ENCODE measurements around the gene IFT27. TPM values are rescaled to one million over a fixed set of nuclear protein-coding genes. Genes with fewer than 3 reads are reported as not detected.

IFT27 gene
- total RNA-seq, 1 experiment from 2014 or later = 22.6 TPM

- no peak overlapping the region for H3K4me3 ChIP-seq
- no peak for DNase-seq (ENCODE audit: low read depth in 1 of 2, low spot score in 2 of 2)
- no peaks in the 10 kb centered on the region for H3K4me1 ChIP-seq (replicated peaks)
- H3K9me3 ChIP-seq (replicated peaks) = no peaks in the 10 kb centered on the region
- no peaks in the 10 kb centered on the region for H3K27me3 ChIP-seq (replicated peaks)
- no peaks in the 10 kb centered on the region; the same call in 1 of the 2 replicates for H3K36me3 ChIP-seq
- H3K27ac ChIP-seq = no peak overlapping the region
Observed at GRCh38 chr22:36765943-36766450, 9.9 kb downstream of the IFT27 start.

DNA sequence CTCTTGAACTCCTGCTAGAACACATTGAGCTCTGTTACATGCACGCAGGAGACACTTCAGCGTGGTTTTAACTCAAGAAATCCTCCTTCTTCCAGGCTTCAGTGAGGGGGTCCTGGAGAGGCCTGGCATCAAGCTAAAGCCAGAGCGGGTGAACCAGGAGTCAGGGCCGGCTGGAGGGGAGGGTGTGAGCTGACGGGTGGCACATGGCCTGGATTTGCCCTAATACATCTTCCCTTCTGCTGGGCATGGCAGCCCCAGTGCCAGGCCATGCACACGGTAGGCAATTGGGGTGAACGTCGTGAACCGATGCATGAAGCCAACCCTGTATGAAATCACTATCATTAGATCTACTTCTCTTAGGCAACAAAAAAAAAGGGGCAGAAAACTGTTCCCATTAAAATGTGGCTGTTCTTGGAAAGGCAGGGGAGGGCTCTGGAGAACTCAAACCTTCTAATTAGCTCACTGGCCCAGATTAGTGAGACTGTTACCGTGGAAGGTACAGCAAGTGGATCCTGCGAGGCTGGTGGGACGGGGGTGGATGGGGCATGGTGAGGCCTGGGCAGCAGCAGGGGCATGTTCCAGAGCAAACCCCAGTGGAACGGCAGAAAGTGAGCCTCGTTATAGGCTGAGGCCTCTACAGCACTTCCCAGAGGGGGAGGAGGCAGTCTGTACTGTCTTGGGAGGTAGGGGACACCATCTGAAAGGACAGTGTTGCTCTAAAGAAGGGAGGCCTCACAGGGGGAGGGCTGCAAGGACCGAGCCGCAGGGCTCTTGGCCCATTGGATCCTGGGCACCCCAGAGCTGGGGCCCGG is 10.6 kb downstream of the IFT27 start:
- H3K4me1 ChIP-seq (replicated peaks) = no peaks in the 10 kb centered on the region
- H3K4me3 ChIP-seq = no peak overlapping the region
- H3K36me3 ChIP-seq = no peaks in the 10 kb centered on the region; the same call in 1 of the 2 replicates
- no peak overlapping the region for H3K27ac ChIP-seq
- H3K9me3 ChIP-seq (replicated peaks) = no peaks in the 10 kb centered on the region
- DNase-seq (ENCODE audit: low read depth in 1 of 2, low spot score in 2 of 2) = no peak
- H3K27me3 ChIP-seq (replicated peaks) = no peaks in the 10 kb centered on the region

DNA sequence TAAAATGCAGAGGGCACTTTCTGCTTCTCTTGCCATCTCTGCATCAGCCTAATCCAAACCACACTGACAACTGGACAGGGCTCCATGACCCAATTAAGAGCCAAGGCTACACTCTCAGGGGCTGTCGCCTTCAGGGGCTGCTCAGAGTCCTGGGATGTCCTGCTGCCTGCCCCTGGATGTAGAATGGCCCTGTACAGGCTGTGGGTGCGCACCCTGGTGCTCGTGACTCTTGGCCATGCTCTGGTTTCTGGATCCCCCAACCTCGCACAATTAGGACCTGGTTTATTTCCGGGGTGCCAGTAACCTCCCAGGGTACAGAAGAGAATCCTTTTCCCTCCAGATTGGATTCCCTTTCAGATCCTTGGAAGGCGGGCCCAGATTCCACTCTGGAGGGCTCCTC is 11.3 kb downstream of the IFT27 start:
- H3K27ac ChIP-seq = no peak overlapping the region
- no peaks in the 10 kb centered on the region for H3K9me3 ChIP-seq (replicated peaks)
- H3K4me1 ChIP-seq (replicated peaks) = no peaks in the 10 kb centered on the region
- H3K27me3 ChIP-seq (replicated peaks) = no peaks in the 10 kb centered on the region
- no peak overlapping the region for H3K4me3 ChIP-seq
- no peaks in the 10 kb centered on the region; the same call in 1 of the 2 replicates for H3K36me3 ChIP-seq
- no peak for DNase-seq (ENCODE audit: low read depth in 1 of 2, low spot score in 2 of 2)

DNA sequence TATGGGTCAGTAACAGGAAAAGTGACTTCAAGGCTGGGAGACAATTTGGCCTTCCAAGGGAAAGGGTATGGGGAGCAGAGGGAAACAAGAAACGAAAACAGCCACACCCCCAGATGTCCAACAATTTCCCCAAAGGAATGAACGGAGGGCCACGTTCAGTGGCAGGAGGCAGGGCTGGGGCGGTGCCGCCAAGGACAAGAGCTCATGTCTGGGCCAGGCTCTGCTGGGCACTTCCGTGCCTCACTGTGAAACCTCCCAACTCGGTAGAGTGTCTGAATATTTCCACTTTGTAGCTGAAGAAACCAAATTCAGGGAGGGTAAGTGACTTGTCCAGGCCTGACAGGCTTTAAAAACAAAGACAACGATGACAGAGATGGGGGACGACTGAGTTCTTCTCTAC is 11.9 kb downstream of the IFT27 start:
- Histone ChIP-seq H3K27ac (no peak overlapping the region), H3K4me1 (replicated peaks) (no peaks in the 10 kb centered on the region), H3K36me3 (no peaks in the 10 kb centered on the region; the same call in 1 of the 2 replicates), H3K27me3 (replicated peaks) (no peaks in the 10 kb centered on the region), H3K4me3 (no peak overlapping the region), H3K9me3 (replicated peaks) (no peaks in the 10 kb centered on the region)
- DNase-seq (ENCODE audit: low read depth in 1 of 2, low spot score in 2 of 2) = no peak

GRCh38 chr22:36763576-36763975 is 12.3 kb downstream of the IFT27 start:
- no peak overlapping the region for H3K27ac ChIP-seq

GRCh38 chr22:36762687-36763260 is 13.1 kb downstream of the IFT27 start:
- no peaks in the 10 kb centered on the region for H3K4me1 ChIP-seq (replicated peaks)
- H3K27ac ChIP-seq = no peak overlapping the region
- H3K27me3 ChIP-seq (replicated peaks) = no peaks in the 10 kb centered on the region
- H3K9me3 ChIP-seq (replicated peaks) = no peaks in the 10 kb centered on the region
- H3K36me3 ChIP-seq = no peaks in the 10 kb centered on the region; the same call in 1 of the 2 replicates
- H3K4me3 ChIP-seq = no peak overlapping the region
- no peak for DNase-seq (ENCODE audit: low read depth in 1 of 2, low spot score in 2 of 2)

More at GRCh38 chr22:36763576-36763975, 12.3 kb downstream of the IFT27 start:
- Histone ChIP-seq H3K4me1 (replicated peaks) (no peaks in the 10 kb centered on the region), H3K9me3 (replicated peaks) (no peaks in the 10 kb centered on the region), H3K27me3 (replicated peaks) (no peaks in the 10 kb centered on the region), H3K36me3 (no peaks in the 10 kb centered on the region; the same call in 1 of the 2 replicates), H3K4me3 (no peak overlapping the region)
- no peak for DNase-seq (ENCODE audit: low read depth in 1 of 2, low spot score in 2 of 2)

DNA sequence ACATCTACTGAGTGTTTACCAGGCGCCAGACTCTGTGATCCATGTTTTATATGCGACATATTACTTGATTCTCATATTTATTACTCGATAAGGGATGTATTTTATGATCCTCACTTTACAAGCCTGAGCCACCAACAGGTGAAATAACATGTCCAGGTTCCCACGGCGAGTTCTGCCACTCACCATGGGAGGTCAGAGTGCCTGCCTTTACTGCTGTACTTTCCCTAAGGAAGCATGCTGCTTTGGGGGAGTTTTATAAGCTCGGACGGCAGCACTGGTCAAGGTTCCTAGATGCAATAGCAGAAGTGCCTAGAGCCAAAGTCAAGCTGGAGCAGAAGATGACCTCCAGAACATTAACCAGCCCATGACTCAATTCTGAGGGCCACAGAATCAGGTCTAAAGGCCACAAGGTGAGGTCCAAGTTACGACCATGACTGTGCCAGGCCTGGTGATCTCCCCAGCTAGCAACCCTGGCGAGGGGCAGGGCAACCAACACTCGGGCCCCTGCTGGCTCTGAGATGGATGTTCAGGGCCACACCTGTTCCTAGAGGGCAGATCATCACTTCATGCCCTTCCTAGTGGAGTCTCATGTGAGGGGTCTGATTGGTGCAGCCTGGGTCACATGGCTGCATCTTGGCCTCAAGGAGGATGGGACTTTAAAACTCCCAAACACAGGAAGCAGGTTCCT is 14.2 kb downstream of the IFT27 start:
- 0 out of 2 replicates have a peak, but pooled peaks cover 4% of the 10 kb centered on the region for H3K27me3 ChIP-seq (replicated peaks)
- H3K9me3 ChIP-seq (replicated peaks) = no peaks in the 10 kb centered on the region
- no peaks in the 10 kb centered on the region for H3K4me1 ChIP-seq (replicated peaks)
- no peak overlapping the region for H3K27ac ChIP-seq
- H3K36me3 ChIP-seq = no peaks in the 10 kb centered on the region; the same call in 1 of the 2 replicates
- no peak overlapping the region for H3K4me3 ChIP-seq
- no peak for DNase-seq (ENCODE audit: low read depth in 1 of 2, low spot score in 2 of 2)

DNA sequence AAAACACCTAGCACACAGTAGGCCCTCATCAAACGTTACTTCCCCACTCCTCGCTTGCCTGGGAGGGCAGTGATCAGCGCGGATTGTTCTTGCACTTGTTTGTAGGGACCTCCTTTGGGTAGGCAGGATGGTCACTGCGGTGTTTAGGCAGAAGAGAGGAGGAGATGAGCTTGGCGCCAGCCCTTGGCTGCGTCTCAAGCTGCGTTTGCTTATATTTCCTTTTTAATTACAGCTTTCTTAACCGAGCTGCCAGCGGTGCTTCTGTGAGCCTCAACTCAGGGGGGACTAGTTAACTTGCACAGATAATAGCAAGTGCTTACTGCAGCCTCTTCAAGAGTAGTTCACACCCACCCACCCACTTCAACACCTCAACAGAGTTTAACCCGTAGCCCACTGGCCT is 15.1 kb downstream of the IFT27 start:
- DNase-seq (ENCODE audit: low read depth in 1 of 2, low spot score in 2 of 2) = no peak
- H3K36me3 ChIP-seq = no peaks in the 10 kb centered on the region; the same call in 1 of the 2 replicates
- no peaks in the 10 kb centered on the region for H3K9me3 ChIP-seq (replicated peaks)
- H3K4me3 ChIP-seq = no peak overlapping the region
- 0 out of 2 replicates have a peak, but pooled peaks cover 4% of the 10 kb centered on the region for H3K27me3 ChIP-seq (replicated peaks)
- H3K4me1 ChIP-seq (replicated peaks) = no peaks in the 10 kb centered on the region
- no peak overlapping the region for H3K27ac ChIP-seq

DNA sequence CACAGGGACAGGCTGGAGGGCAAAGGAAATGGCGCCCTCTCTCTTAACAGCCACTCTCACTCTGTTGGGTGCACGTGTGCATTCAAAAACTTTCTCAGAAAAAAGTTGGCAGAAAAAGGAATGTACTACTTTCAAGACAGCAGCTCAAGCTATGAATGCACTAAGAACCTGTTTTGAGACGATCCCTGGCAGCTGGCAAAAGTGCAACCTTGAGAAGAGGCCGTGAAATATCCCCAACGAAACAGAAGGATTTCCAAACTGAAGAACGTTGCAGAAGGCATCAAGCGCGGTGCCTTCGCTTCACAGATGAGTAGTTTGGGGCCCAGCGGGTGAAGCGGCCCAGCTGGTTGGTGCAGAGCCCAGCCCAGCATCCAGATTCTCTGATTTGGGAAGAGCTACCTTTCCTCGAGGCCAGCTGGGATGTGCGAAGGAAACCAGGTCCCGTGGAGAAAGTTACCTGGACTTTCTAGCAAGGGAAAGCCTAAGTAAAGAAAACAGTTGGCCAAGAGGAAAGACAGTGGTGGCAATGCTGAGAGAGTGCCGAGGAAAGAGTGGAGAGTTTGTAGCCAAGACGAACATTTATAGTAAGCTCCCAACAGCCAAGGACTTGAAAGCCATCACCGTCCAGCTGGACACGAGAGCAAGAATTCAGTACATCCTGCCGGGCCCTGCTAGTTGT is 16.3 kb downstream of the IFT27 start:
- no peak for DNase-seq (ENCODE audit: low read depth in 1 of 2, low spot score in 2 of 2)
- Histone ChIP-seq H3K9me3 (replicated peaks) (no peaks in the 10 kb centered on the region), H3K27ac (no peak overlapping the region), H3K4me1 (replicated peaks) (no peaks in the 10 kb centered on the region), H3K36me3 (no peaks in the 10 kb centered on the region; the same call in 1 of the 2 replicates), H3K4me3 (no peak overlapping the region), H3K27me3 (replicated peaks) (peaks cover 6% of the 10 kb centered on the region; the same call in 1 of the 2 replicates)

DNA sequence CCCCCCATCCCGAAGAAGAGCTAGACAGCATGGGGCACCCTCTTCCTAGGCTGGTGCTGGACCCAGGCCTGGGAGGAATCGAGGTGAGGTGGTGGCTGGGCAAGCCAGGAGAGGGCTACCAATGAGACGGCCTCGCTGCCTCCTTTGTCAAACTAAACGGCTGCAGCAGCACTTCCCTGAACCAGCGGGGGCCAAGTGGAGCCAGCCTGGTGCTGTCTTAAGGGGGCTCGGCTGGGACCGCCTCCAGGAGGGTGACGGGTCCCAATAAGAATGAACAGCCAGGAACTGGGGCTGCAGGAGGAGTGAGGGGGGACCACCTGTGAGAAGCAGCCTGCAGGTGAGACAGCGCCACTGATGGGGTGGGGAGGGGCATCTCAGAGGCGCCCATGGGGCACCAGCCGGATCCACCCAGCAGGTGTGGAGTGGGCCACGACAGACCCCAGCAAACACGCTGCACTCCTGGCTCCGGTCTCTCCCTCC is 17.1 kb downstream of the IFT27 start:
- Histone ChIP-seq H3K4me3 (no peak overlapping the region), H3K9me3 (replicated peaks) (no peaks in the 10 kb centered on the region)

DNA sequence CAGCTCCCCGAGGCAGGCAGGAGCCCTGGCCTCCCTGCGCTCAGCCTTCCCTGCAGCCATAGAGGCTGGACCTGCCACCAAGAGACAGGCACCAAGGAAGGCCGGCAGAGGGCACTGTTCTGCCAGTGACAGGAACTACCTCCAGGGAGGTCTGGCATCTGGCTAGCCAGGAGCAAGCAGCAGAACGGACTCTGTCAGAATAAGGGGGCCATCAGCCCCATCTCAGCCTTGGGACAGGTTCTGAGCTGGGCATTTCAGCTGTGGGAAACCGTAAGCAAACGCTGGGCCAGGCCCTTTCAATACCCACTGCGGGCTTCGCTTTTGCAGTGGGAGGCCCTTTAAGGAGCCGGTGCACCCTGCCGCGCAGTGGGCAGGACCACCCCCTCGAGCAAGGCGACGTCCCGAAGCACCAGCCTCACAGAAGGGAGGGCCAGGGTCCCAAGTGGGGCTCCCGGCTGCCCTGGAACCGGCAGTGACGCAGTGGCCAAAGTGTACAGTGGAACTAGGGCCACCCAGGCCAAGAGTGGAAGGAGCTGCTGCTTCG is 18.2 kb downstream of the IFT27 start:
- H3K4me1 ChIP-seq (replicated peaks) = no peaks in the 10 kb centered on the region
- H3K27me3 ChIP-seq (replicated peaks) = peaks cover 18% of the 10 kb centered on the region; the same call in 1 of the 2 replicates
- no peak overlapping the region for H3K27ac ChIP-seq
- DNase-seq (ENCODE audit: low read depth in 1 of 2, low spot score in 2 of 2) = peak; percentile 53 to 84
- no peaks in the 10 kb centered on the region for H3K9me3 ChIP-seq (replicated peaks)
- H3K4me3 ChIP-seq = no peak overlapping the region
- H3K36me3 ChIP-seq = no peaks in the 10 kb centered on the region; the same call in 1 of the 2 replicates

More for the DNA sequence above, 17.1 kb downstream of the IFT27 start:
- Histone ChIP-seq H3K27ac (no peak overlapping the region), H3K27me3 (replicated peaks) (peaks cover 9% of the 10 kb centered on the region; the same call in 1 of the 2 replicates), H3K36me3 (no peaks in the 10 kb centered on the region; the same call in 1 of the 2 replicates), H3K4me1 (replicated peaks) (no peaks in the 10 kb centered on the region)
- no peak for DNase-seq (ENCODE audit: low read depth in 1 of 2, low spot score in 2 of 2)

DNA sequence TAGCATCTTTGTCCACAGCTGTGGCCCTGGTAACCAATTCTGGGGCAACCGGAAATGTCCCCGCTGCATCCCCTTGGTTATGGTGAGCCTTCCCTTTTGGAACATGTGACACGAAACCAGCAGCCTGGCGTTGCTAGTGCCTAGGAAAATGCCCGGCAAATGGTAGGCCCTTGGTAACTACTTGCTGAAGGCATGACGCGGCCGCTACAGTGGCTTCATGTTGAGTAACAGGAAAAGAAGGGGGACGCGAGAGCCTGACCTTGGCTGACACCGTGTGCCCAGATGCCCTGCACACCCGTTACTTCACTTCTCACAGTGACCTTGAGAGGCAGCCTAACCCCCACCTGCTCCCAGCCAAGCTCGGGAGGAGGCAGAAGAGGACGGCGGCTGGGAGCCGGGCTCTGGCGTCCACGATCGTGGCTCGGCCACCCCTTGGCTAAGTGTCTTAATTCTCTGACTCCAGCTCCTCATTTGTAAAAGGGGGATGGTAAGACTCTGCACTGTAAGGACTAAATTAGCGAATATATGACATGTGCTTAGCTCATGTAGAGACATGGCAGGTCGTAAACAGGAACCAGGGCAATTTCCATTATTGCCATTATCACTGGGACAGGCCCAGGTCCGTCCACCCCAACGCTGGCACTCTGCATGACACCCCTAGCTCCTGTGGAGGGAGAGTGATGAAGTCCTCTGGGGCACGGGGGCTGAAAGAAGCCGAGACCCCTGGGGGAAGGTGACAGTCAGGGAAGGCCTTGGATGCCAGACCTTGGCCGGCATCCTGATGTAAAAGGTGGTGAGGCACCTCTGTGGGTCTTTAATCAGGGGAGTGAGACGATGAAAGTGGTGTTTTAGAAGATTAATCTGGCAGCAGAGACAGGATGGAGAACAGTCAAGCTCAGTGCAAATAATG is 18.9 kb downstream of the IFT27 start:
- H3K27me3 ChIP-seq (replicated peaks) = peaks cover 20% of the 10 kb centered on the region; the same call in 1 of the 2 replicates
- H3K4me3 ChIP-seq = no peak overlapping the region
- H3K9me3 ChIP-seq (replicated peaks) = no peaks in the 10 kb centered on the region
- no peak overlapping the region for H3K27ac ChIP-seq
- no peaks in the 10 kb centered on the region for H3K4me1 ChIP-seq (replicated peaks)
- no peaks in the 10 kb centered on the region for H3K36me3 ChIP-seq
- no peak for DNase-seq (ENCODE audit: low read depth in 1 of 2, low spot score in 2 of 2)

Measured in SJSA1 (cell line).